Activated CD4-positive, alpha-beta memory T cell treated with anti-CD3 and anti-CD28 coated beads, Interleukin-2, amount 10 ng/mL, durations not matched to agents 7 days and 5 days (primary cell): ENCODE measurements around the gene BAX. TPM values are rescaled to one million over a fixed set of nuclear protein-coding genes. Genes with fewer than 3 reads are reported as not detected.

ENCODE experiments used
- total RNA-seq, 2 experiments: library from RNA; stranded (reverse); gene quantifications; one replicate each; pipeline ENCODE4 v1.2.3, GENCODE V29; 2021

BAX gene
- total RNA-seq, 2 experiments from 2014 or later = 255 to 258 TPM

Other genes starting within 250 kb of the BAX start
- 1 to 10 TPM in 1 of 2 experiments, under 1 TPM in 1; 0.88 to 1.2 TPM for gene MAMSTR, start 235.2 kb upstream of the BAX start, total RNA-seq
- gene RASIP1, start 214.3 kb upstream of the BAX start, total RNA-seq = under 1 TPM; 0.05 to 0.15 TPM
- not detected for gene IZUMO1, start 208.0 kb upstream of the BAX start, total RNA-seq
- gene FUT1, start 202.2 kb upstream of the BAX start, total RNA-seq = under 1 TPM; 0.28 to 0.45 TPM
- not detected for gene FGF21, start 199.4 kb upstream of the BAX start, total RNA-seq
- gene BCAT2, start 143.8 kb upstream of the BAX start, total RNA-seq = 10 to 100 TPM; 39.8 TPM
- gene HSD17B14, start 118.4 kb upstream of the BAX start, total RNA-seq = under 1 TPM; 0.50 to 0.63 TPM
- gene PLEKHA4, start 86.3 kb upstream of the BAX start, total RNA-seq = 1 to 10 TPM; 4.5 to 5.5 TPM
- gene PPP1R15A, start 82.5 kb upstream of the BAX start, total RNA-seq = 10 to 100 TPM; 77.2 to 81.4 TPM
- gene TULP2, start 56.1 kb upstream of the BAX start, total RNA-seq = under 1 TPM in 1 of 2 experiments, not detected in 1; 0.13 TPM
- gene NUCB1, start 54.6 kb upstream of the BAX start, total RNA-seq = 100 to 1,000 TPM; 287 to 300 TPM
- 1 to 10 TPM; 1.6 to 2.9 TPM for gene DHDH, start 21.2 kb upstream of the BAX start, total RNA-seq
- gene FTL, start 10.4 kb downstream of the BAX start, total RNA-seq = 1,000 to 10,000 TPM; 1,110 to 1,123 TPM
- gene GYS1, start 38.4 kb downstream of the BAX start, total RNA-seq = 10 to 100 TPM; 55.1 to 56.3 TPM
- 10 to 100 TPM; 74.7 to 80.1 TPM for gene RUVBL2, start 39.0 kb downstream of the BAX start, total RNA-seq
- gene LHB, start 62.2 kb downstream of the BAX start, total RNA-seq = under 1 TPM; 0.63 to 0.88 TPM
- not detected for gene CGB3, start 69.5 kb downstream of the BAX start, total RNA-seq
- not detected for gene CGB2, start 77.0 kb downstream of the BAX start, total RNA-seq
- gene CGB1, start 82.0 kb downstream of the BAX start, total RNA-seq = not detected
- gene CGB5, start 89.0 kb downstream of the BAX start, total RNA-seq = not detected
- gene CGB8, start 94.2 kb downstream of the BAX start, total RNA-seq = not detected
- not detected for gene CGB7, start 102.9 kb downstream of the BAX start, total RNA-seq
- not detected for gene NTF4, start 109.9 kb downstream of the BAX start, total RNA-seq
- not detected for gene KCNA7, start 117.8 kb downstream of the BAX start, total RNA-seq
- 100 to 1,000 TPM; 179 to 188 TPM for gene SNRNP70, start 130.6 kb downstream of the BAX start, total RNA-seq
- 1 to 10 TPM; 4.3 to 4.7 TPM for gene LIN7B, start 159.5 kb downstream of the BAX start, total RNA-seq
- 1 to 10 TPM; 1.0 TPM for gene C19orf73, start 164.3 kb downstream of the BAX start, total RNA-seq
- gene PPFIA3, start 164.7 kb downstream of the BAX start, total RNA-seq = 1 to 10 TPM; 2.6 TPM
- not detected for gene HRC, start 200.5 kb downstream of the BAX start, total RNA-seq
- under 1 TPM in 1 of 2 experiments, not detected in 1; 0.58 TPM for gene TRPM4, start 202.9 kb downstream of the BAX start, total RNA-seq